GM06990 (cell line): ENCODE data around the gene ATP2B3.
A peak's percentile ranks its signal among the peaks of the same experiment; 100 is the strongest.

ENCODE experiments used
- DNase-seq: peaks from one replicate; pipeline ENCODE4 v3.0.0-alpha.2; 2011; ENCODE audit not compliant: insufficient read length; ENCODE audit errors: extremely low read depth
- H3K27me3 ChIP-seq: replicated peaks from 2 replicates; pipeline ENCODE4 v1.6.0; 2011; ENCODE audit warnings: low read length; ENCODE audit not compliant: control insufficient read depth, insufficient read depth
- H3K36me3 ChIP-seq: 2 replicates; pipeline ENCODE4 v1.5.1; 2011; ENCODE audit warnings: low read length; ENCODE audit not compliant: control insufficient read depth, insufficient read depth
- H3K4me3 ChIP-seq: replicated peaks from 2 replicates; pipeline ENCODE4 v1.5.1; 2011; ENCODE audit warnings: low read depth, mild to moderate bottlenecking, control low read depth, low read length
- TF ChIP-seq, protein P1 (sequence below): IDR thresholded peaks from 2 replicates; pipeline ENCODE4 v1.5.1; 2011; ENCODE audit warnings: low read length, control low read depth, mild to moderate bottlenecking, inconsistent platforms; ENCODE audit not compliant: insufficient read depth, poor library complexity, severe bottlenecking

ATP2B3 gene

GRCh38 chrX:153595859-153596857 lies 78.7 kb downstream of the ATP2B3 start:
- no peak overlapping the region for H3K4me3 ChIP-seq
- H3K36me3 ChIP-seq: peaks cover 2% of the 10 kb centered on the region; the same call in 1 of the 2 replicates
- TF ChIP-seq, protein P1, sequence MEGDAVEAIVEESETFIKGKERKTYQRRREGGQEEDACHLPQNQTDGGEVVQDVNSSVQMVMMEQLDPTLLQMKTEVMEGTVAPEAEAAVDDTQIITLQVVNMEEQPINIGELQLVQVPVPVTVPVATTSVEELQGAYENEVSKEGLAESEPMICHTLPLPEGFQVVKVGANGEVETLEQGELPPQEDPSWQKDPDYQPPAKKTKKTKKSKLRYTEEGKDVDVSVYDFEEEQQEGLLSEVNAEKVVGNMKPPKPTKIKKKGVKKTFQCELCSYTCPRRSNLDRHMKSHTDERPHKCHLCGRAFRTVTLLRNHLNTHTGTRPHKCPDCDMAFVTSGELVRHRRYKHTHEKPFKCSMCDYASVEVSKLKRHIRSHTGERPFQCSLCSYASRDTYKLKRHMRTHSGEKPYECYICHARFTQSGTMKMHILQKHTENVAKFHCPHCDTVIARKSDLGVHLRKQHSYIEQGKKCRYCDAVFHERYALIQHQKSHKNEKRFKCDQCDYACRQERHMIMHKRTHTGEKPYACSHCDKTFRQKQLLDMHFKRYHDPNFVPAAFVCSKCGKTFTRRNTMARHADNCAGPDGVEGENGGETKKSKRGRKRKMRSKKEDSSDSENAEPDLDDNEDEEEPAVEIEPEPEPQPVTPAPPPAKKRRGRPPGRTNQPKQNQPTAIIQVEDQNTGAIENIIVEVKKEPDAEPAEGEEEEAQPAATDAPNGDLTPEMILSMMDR: no peak
- no peaks in the 10 kb centered on the region for H3K27me3 ChIP-seq
- DNase-seq: no peak

DNA sequence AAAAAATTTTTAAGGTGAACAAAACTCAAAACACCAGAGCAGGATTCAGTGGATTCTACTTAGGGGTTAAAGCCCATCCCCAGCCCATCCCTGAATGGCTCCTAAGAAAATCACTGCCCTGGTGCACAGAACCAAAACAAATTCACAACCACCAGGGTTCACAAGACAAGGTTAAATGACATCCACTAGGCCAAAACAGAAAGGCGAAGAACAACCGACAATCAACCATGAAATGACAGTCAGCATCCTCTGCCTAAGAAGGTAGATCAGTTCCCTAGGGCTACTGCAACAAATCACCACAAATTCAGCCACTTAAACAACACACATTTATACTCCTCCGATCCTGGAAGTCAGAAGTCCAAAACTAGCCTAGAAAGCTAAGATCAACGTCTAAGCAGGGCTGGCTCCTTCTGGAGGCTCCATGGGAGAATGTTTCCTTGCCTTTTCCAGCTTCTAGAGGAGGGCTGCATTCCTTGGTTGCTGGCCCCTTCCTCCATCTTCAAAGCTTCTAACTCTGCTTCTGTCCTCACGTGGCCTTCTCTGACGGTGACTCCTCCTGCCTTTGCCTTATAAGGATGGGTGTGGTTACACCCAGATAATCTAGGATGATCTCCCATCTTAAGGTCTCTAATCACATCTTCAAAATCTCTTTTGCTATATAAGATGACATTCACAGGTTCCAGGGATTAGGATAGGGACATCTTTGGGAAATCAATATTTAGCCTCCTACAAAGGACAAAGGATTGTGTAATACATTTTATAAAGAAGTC lies 79.7 kb downstream of the ATP2B3 start:
- no peak overlapping the region for H3K4me3 ChIP-seq
- H3K36me3 ChIP-seq: peaks cover 2% of the 10 kb centered on the region; the same call in 1 of the 2 replicates
- no peaks in the 10 kb centered on the region for H3K27me3 ChIP-seq
- TF ChIP-seq, protein P1: no peak
- no peak for DNase-seq

- TF ChIP-seq, protein P1: no peak
- H3K27me3 ChIP-seq: no peaks in the 10 kb centered on the region
- DNase-seq: peak; percentile 70
- peaks cover 2% of the 10 kb centered on the region; the same call in 1 of the 2 replicates for H3K36me3 ChIP-seq
- peak within 1 kb of the TSS; percentile 75 for H3K4me3 ChIP-seq
These were observed 81.2 kb downstream of the ATP2B3 start, which contains the start of gene CCNQ for GRCh38 chrX:153598541-153599191. Gene CCNQ, minus strand, starts transcription at chrX:153599139. Its CDS starts 66 bp downstream, at chrX:153599073.

DNA sequence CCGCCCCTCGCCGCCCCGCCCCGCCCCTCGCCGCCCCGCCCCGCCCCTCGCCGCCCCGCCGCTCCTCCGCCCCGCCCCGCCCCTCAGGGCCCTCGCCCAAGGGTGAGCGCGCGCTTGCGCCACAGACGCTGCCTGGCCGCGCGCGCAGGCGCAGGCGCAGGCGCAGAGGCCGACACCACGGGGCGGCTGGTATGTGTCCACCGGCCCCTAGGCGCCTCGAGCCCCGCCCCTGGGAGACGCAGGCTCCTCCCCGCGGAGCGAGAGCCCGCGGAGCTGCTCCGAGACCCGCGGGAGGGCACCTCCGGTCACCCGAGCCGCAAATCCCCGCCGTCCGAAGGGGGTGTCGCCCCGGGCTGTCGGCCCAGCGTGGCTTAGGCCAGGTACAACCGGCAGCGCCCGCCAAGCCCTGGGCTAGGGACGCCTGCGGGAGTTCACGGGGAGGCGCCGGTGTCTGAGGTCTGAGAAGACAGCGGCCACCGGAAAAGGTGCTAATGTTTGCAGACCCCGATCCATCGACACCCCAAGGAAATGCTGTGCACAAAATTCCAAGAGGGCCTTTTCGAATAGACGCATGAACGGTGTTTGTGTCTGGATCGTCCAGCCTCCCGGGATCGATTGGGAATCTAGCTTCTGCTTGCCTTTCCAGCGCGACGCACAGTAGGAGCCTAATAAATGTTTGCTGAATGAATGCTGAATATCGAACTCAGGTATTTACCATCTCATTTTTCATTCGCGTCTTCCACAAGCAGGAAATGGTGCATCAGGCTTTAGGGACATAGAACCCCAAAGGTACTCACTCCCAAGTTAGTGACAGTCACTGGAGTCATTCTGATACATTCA lies 82.0 kb downstream of the ATP2B3 start:
- Histone ChIP-seq H3K4me3 (peak overlapping the region; percentile 68), H3K27me3 (no peaks in the 10 kb centered on the region), H3K36me3 (no peaks in the 10 kb centered on the region)
- DNase-seq: peak; percentile 95
- TF ChIP-seq, protein P1: no peak

DNA sequence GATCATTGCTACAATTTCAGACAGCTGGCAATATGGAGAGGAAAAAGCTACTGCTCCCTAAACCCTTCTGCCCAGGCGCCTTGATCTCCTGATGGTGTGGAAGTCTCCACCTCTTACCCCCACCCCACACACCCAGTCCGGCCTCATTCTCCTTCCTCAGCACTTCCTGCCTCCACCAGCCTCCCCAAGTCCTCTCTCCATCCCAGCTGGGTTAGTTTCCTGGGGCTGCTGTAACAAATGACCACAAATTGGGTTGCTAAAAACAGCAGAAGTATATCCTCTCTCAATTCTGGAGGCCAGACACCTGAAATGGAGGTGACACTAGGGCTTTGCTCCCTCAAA lies 82.6 kb downstream of the ATP2B3 start:
- H3K27me3 ChIP-seq: no peaks in the 10 kb centered on the region
- no peaks in the 10 kb centered on the region for H3K36me3 ChIP-seq
- TF ChIP-seq, protein P1: no peak
- DNase-seq: no peak
- H3K4me3 ChIP-seq: peak overlapping the region; percentile 68
